Peyer's patch (tissue), 4 donors: ENCODE data around the gene ARMC10.

Source experiments
- CTCF ChIP-seq, 6 experiments: fragments of 450-650 bp in 4 of 6; fragments of 200-600 bp in 2 of 6; sonication (generic) in 1 of 6; IDR thresholded peaks; one replicate each; pipeline ENCODE4 v1.5.1; 2017 to 2019; ENCODE audit warnings: antibody characterized with exemption in 6 of 6, mild to moderate bottlenecking in 3 of 6, moderate library complexity in 1 of 6
- POLR2A ChIP-seq, 2 donors: fragments of 450-650 bp; IDR thresholded peaks; one replicate each; pipeline ENCODE4 v1.5.1; 2017; ENCODE audit warnings: antibody characterized with exemption in 2 of 2, mild to moderate bottlenecking in 2 of 2, moderate library complexity in 2 of 2

- no peak for TF ChIP-seq CTCF (IDR thresholded peaks at IDR 0.05)
- no peak for TF ChIP-seq POLR2A (IDR thresholded peaks at IDR 0.05)
Measured at GRCh38 chr7:103115771-103116170, 40.8 kb downstream of the ARMC10 start.
